GM19025 (cell line): ENCODE measurements around the gene CNTN5.

Experiments
- ATAC-seq: cut with Tn5 transposase; IDR thresholded peaks from one replicate; pipeline ENCODE4 v1.9.1; 2021; ENCODE audit warnings: mild to moderate bottlenecking, low read depth, moderate library complexity; ENCODE audit not compliant: unreplicated experiment

Gene CNTN5

DNA sequence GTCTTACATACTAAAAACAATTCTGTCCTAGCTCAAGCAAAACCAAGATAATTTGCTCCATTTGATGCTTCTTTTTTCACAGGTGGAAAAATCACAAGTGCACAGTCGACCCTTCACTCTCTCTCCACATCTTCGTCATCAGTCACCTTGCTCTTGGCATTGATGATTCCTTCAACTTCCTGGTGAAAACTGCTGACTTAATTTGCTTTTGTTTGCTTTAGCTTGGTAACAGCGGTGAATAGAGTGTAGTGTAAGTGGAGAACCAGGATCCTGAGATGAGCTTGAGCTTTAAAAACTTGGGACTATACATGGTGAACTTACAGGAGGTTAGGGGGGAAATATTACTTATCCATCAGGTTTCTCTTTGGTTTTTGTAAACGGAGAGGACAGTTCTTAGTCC lies 1335.3 kb downstream of the CNTN5 start:
- ATAC-seq, result no peak

- ATAC-seq, result no peak
Measured at GRCh38 chr11:100359281-100359680, 1338.5 kb downstream of the CNTN5 start.

- no peak for ATAC-seq
Measured at GRCh38 chr11:100367892-100368291, 1347.1 kb downstream of the CNTN5 start.

DNA sequence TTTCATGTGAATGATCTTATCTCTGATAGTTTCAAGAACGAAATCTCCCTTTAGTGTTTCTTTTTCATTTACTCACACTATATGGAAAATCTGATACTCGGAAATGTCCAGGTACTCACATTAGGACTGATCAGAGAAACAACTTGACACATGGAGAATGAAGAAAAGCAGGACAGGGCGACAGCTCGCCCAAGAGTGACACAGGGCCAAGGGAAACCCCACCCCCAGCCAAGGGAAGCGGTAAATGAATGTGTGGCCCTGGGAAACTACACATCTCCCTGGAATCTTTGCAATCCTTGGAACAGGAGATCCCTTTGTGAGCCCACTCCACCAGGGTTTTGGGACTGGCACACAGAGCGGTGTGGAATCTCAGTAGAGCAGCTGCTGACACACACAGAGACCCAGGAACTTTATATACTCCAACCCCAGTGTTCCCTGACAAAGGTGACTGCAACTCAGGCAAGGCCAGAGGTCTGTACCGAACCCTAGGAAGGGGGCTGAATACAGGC lies 1362.7 kb downstream of the CNTN5 start:
- ATAC-seq, result no peak

- no peak for ATAC-seq
Measured at GRCh38 chr11:100396266-100396665, 1375.5 kb downstream of the CNTN5 start.

- ATAC-seq, result no peak
Measured at GRCh38 chr11:100397401-100397800, 1376.7 kb downstream of the CNTN5 start.

DNA sequence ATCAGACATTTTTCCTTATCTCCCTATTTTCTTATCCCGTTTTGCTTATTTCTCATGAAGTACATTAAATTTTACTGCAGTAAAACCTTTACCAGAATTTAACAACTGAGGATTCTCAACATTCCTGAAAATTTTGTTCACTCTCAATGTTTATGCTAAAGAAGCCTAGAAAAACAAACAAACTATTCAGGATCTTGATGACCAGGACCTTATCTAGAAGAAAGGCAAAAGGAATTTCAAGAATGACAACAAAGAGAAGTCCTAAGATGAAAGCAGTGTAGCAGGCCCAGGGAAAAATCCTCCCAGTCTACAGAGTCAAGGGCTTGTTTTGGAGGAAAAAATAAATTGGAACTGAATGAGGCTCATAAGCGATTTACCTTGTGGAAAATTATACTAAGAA lies 1383.1 kb downstream of the CNTN5 start:
- no peak for ATAC-seq

- ATAC-seq, result no peak
Measured at GRCh38 chr11:100404907-100405306, 1384.2 kb downstream of the CNTN5 start.
